ENCODE data around the gene PHRF1.

The PHRF1 gene

GRCh38 chr11:575996-576768 is at the start of gene PHRF1:
PHRF1 (plus strand) TSS chr11:576470; CDS start chr11:581513, 5,043 bp downstream.
- peak; percentile 98 for DNase-seq

GRCh38 chr11:528166-528814 is 48.0 kb upstream of the PHRF1 start:
- DNase-seq = no peak

- peak; percentile 18 for DNase-seq
Observed at GRCh38 chr11:528815-529727, 47.2 kb upstream of the PHRF1 start.

- no peak for DNase-seq
Observed at GRCh38 chr11:529728-530411, 46.4 kb upstream of the PHRF1 start.

- no peak for DNase-seq
Observed at GRCh38 chr11:530960-531831, 45.1 kb upstream of the PHRF1 start.

GRCh38 chr11:531919-532526 is 44.2 kb upstream of the PHRF1 start:
- DNase-seq = no peak

- no peak for DNase-seq
Observed at GRCh38 chr11:532527-532985, 43.7 kb upstream of the PHRF1 start.

GRCh38 chr11:532986-533585 is 43.2 kb upstream of the PHRF1 start:
- DNase-seq = no peak

- DNase-seq = no peak
Observed at GRCh38 chr11:533586-534395, 42.5 kb upstream of the PHRF1 start.

- peak; percentile 50 for DNase-seq
Observed at GRCh38 chr11:534396-535209, 41.7 kb upstream of the PHRF1 start.

- DNase-seq = no peak
Observed at GRCh38 chr11:535210-535518, 41.1 kb upstream of the PHRF1 start.

GRCh38 chr11:535519-536454 is 40.5 kb upstream of the PHRF1 start, which contains the start of gene HRAS:
HRAS (minus strand) TSS chr11:535576.
- DNase-seq = peak; percentile 95

- DNase-seq = peak; percentile 90
Observed at GRCh38 chr11:536841-537621, 39.2 kb upstream of the PHRF1 start, which contains the start of gene LRRC56. LRRC56 (plus strand) TSS chr11:537527; CDS start chr11:540685, 3,158 bp downstream.

- DNase-seq = no peak
Observed at GRCh38 chr11:537622-538430, 38.4 kb upstream of the PHRF1 start.

- DNase-seq = no peak
Observed at GRCh38 chr11:538431-539051, 37.7 kb upstream of the PHRF1 start.
